ENCODE results near the gene PACC1. TPM values are rescaled to one million over a fixed set of nuclear protein-coding genes. Genes with fewer than 3 reads are reported as not detected.

The PACC1 gene
- total and polyA plus RNA-seq, 3 donors from 2014 or later = 10.2 to 15.9 (median 13.4) TPM

DNA sequence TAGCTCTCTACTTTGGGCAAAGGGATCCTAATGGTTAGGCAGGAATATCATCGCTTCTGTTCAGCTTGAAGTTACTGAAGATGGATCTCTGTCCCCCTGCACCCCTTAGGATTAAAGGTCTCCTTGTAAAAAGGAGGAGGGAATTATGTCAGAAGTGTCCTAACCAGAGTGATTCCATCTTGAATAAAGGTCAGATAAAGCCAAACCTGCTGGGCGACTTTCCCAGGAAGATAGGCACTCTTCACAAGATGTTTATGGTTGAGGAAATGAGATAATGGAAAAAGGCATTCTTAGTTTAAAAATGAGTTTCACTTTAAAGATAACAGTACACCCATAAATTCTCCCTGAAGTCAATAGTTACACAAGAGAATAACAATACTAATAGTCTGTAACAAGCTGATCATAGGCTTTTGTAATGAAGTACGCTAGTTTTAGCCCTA is 16.3 kb upstream of the PACC1 start:
- H3K27me3 ChIP-seq = no peaks in the 10 kb centered on the region
- TF ChIP-seq, protein P1, sequence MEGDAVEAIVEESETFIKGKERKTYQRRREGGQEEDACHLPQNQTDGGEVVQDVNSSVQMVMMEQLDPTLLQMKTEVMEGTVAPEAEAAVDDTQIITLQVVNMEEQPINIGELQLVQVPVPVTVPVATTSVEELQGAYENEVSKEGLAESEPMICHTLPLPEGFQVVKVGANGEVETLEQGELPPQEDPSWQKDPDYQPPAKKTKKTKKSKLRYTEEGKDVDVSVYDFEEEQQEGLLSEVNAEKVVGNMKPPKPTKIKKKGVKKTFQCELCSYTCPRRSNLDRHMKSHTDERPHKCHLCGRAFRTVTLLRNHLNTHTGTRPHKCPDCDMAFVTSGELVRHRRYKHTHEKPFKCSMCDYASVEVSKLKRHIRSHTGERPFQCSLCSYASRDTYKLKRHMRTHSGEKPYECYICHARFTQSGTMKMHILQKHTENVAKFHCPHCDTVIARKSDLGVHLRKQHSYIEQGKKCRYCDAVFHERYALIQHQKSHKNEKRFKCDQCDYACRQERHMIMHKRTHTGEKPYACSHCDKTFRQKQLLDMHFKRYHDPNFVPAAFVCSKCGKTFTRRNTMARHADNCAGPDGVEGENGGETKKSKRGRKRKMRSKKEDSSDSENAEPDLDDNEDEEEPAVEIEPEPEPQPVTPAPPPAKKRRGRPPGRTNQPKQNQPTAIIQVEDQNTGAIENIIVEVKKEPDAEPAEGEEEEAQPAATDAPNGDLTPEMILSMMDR (IDR thresholded peaks at IDR 0.05) = no peak
- TF ChIP-seq POLR2A (IDR thresholded peaks at IDR 0.05) = no peak
- no peaks in the 10 kb centered on the region for H3K9me3 ChIP-seq
- 84 to 87% methylated on average over 3 of the region's 3 CpGs for WGBS, 2 donors
- no peaks in the 10 kb centered on the region for H3K36me3 ChIP-seq (ENCODE audit: low read depth, missing control alignments)
- H3K27ac ChIP-seq = no peak overlapping the region
- intact Hi-C loops (cut with DNase I; ENCODE audit: low total_unique reads) = no loop called here
- DNase-seq = no peak
- H3K4me1 ChIP-seq = no peaks in the 10 kb centered on the region
- no peak overlapping the region for H3K4me3 ChIP-seq

DNA sequence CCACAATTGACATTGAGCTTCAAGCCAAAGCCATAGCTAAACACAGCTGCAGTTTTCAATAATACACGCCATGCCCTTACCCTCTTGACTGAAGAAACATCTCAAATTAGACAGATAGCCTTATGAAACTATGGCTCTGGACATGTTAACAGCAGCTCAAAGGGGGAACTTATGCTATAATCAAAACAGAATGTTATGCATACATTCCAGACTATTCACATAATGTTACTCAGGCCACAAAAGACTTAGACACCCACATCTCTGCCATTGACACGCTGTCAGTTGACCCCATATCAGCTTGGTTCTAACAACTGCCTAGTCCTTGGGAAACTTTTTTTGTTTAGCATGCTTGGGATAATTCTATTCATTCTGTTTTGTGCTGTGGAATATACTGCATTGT is 15.7 kb upstream of the PACC1 start:
- no peak overlapping the region for H3K27ac ChIP-seq
- no peaks in the 10 kb centered on the region for H3K4me1 ChIP-seq
- 87% methylated on average over 2 of the region's 2 CpGs for WGBS, 2 donors
- no peak for TF ChIP-seq POLR2A (IDR thresholded peaks at IDR 0.05)
- TF ChIP-seq, protein P1 (IDR thresholded peaks at IDR 0.05) = no peak
- no peaks in the 10 kb centered on the region for H3K36me3 ChIP-seq (ENCODE audit: low read depth, missing control alignments)
- H3K4me3 ChIP-seq = no peak overlapping the region
- DNase-seq = no peak
- intact Hi-C loops (cut with DNase I; ENCODE audit: low total_unique reads) = no loop called here
- H3K9me3 ChIP-seq = no peaks in the 10 kb centered on the region
- H3K27me3 ChIP-seq = no peaks in the 10 kb centered on the region

DNA sequence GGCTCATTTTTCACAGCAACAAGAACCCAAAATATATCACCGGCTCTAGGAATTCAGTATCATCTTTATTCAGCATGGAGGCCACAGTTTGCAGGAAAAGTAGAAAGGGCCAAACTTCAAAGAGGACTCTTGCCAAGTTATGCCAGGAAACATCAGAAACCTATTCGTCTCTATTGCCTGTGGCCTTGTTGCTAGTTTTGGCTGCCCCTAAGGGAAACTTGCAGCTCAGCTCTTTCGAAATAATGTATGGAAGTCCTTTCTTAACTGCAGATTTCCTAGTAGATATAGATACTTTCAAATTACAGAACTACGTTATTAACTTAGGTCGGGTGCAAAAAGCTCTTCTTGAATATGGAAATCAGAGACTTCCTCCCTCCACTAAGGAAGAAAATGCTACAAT is 13.8 kb upstream of the PACC1 start:
- Histone ChIP-seq H3K4me1 (no peaks in the 10 kb centered on the region), H3K27ac (no peak overlapping the region), H3K36me3 (ENCODE audit: low read depth, missing control alignments) (no peaks in the 10 kb centered on the region), H3K9me3 (no peaks in the 10 kb centered on the region), H3K27me3 (no peaks in the 10 kb centered on the region), H3K4me3 (no peak overlapping the region)
- intact Hi-C loops (cut with DNase I; ENCODE audit: low total_unique reads) = no loop called here
- TF ChIP-seq, protein P1 (IDR thresholded peaks at IDR 0.05) = no peak
- TF ChIP-seq POLR2A (IDR thresholded peaks at IDR 0.05) = no peak
- no peak for DNase-seq
- 76 to 80% methylated on average over 5 of the region's 5 CpGs for WGBS, 2 donors

DNA sequence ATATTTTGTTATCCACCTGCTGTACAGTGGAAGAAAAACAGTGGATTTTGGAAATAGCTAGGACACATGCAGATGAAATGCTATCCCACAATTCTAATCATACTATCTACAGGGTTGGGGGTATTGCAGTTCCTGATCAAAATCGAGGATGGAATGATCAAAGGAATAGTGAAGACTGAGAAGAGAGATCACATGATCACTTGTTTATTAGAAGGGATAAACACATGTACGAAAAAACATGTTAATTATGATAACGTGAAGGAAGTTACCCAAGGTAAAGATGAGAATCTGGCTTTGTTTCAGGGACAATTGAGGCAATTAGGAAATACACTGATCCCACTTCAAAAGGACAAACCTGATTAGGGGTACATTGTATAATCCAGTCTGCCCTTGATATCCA is 9.2 kb upstream of the PACC1 start:
- no peak for TF ChIP-seq POLR2A (IDR thresholded peaks at IDR 0.05)
- TF ChIP-seq, protein P1 (IDR thresholded peaks at IDR 0.05) = no peak
- H3K27ac ChIP-seq = no peak overlapping the region
- no peak for DNase-seq
- no peaks in the 10 kb centered on the region for H3K9me3 ChIP-seq
- WGBS, 2 donors = 81 to 82% methylated on average over 3 of the region's 3 CpGs
- intact Hi-C loops (cut with DNase I; ENCODE audit: low total_unique reads) = no loop called here
- H3K4me1 ChIP-seq = no peaks in the 10 kb centered on the region
- no peaks in the 10 kb centered on the region for H3K27me3 ChIP-seq
- H3K4me3 ChIP-seq = no peak overlapping the region
- no peaks in the 10 kb centered on the region for H3K36me3 ChIP-seq (ENCODE audit: low read depth, missing control alignments)

DNA sequence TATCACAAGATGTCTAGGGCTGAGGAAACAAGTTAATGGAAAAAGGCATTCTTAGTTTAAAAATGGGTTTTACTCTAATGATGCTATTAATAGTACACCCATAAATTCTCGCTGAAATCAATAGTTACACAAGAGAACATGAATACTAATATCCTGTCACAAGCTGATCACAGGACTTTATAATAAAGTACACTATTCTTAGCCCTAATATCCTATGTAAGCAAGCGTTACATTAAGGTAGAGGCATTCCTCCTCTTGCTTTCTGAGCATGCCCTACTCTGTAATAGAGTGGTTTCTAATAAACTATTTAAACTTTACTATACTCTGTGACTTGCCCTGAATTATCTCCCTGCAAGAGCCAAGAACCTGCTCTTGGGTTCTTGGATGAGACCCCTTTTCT is 6.5 kb upstream of the PACC1 start:
- Histone ChIP-seq H3K27ac (no peak overlapping the region), H3K4me1 (no peaks in the 10 kb centered on the region), H3K4me3 (no peak overlapping the region), H3K9me3 (no peaks in the 10 kb centered on the region), H3K36me3 (ENCODE audit: low read depth, missing control alignments) (no peaks in the 10 kb centered on the region), H3K27me3 (no peaks in the 10 kb centered on the region)
- intact Hi-C loops (cut with DNase I; ENCODE audit: low total_unique reads) = no loop called here
- WGBS, 2 donors = 77 to 81% methylated on average over 2 of the region's 2 CpGs
- no peak for DNase-seq
- no peak for TF ChIP-seq POLR2A (IDR thresholded peaks at IDR 0.05)
- TF ChIP-seq, protein P1 (IDR thresholded peaks at IDR 0.05) = no peak

Measured in testis (tissue), 3 donors.